SHP77 (cell line): Measurements from ENCODE around the gene ISCA1.
"Not testable (repeated sequence)": the region's sequence is repeated elsewhere in the genome, so short reads cannot be mapped to it uniquely, and the experiment has no call there.

Experiments used
- DNase-seq, 2 experiments: peaks; one replicate each; lab custom pipeline; 2025; lab: John Stamatoyannopoulos, UW

Gene ISCA1

GRCh38 chr9:86282077-86282978, at the start of gene ISCA1:
Gene ISCA1 (minus strand): TSS chr9:86282538. CDS start chr9:86282458, 80 bp downstream.
- peak; percentile 79 to 88 for DNase-seq

GRCh38 chr9:86330186-86330585, 47.8 kb upstream of the ISCA1 start:
- no peak for DNase-seq

GRCh38 chr9:86329649-86330048, 47.3 kb upstream of the ISCA1 start:
- no peak for DNase-seq

- no peak for DNase-seq
These were observed 45.8 kb upstream of the ISCA1 start for GRCh38 chr9:86328156-86328555.

GRCh38 chr9:86326536-86326935, 44.2 kb upstream of the ISCA1 start:
- DNase-seq = no peak

GRCh38 chr9:86324901-86325300, 42.6 kb upstream of the ISCA1 start:
- no peak for DNase-seq

GRCh38 chr9:86324308-86324707, 42.0 kb upstream of the ISCA1 start:
- DNase-seq = no peak

- DNase-seq = no peak
These were observed 40.8 kb upstream of the ISCA1 start for GRCh38 chr9:86322973-86323644.

- no peak for DNase-seq
These were observed 39.0 kb upstream of the ISCA1 start for GRCh38 chr9:86321373-86321772.

- no peak for DNase-seq
These were observed 35.8 kb upstream of the ISCA1 start for GRCh38 chr9:86318187-86318586.

GRCh38 chr9:86315078-86315477, 32.7 kb upstream of the ISCA1 start:
- DNase-seq = no peak

- not testable (repeated sequence) for DNase-seq
These were observed 30.6 kb upstream of the ISCA1 start for GRCh38 chr9:86312959-86313358.

GRCh38 chr9:86308687-86309086, 26.3 kb upstream of the ISCA1 start:
- no peak for DNase-seq

- no peak for DNase-seq
These were observed 21.9 kb upstream of the ISCA1 start for GRCh38 chr9:86304236-86304730.

- no peak for DNase-seq
These were observed 21.1 kb upstream of the ISCA1 start for GRCh38 chr9:86303316-86303975.

GRCh38 chr9:86301686-86302085, 19.3 kb upstream of the ISCA1 start:
- DNase-seq = no peak

GRCh38 chr9:86300701-86301100, 18.4 kb upstream of the ISCA1 start:
- DNase-seq = no peak

GRCh38 chr9:86298873-86299272, 16.5 kb upstream of the ISCA1 start:
- DNase-seq = no peak

GRCh38 chr9:86290341-86290740, 8.0 kb upstream of the ISCA1 start:
- not testable (repeated sequence) for DNase-seq

GRCh38 chr9:86288499-86289198, 6.3 kb upstream of the ISCA1 start:
- no peak for DNase-seq

- no peak for DNase-seq
These were observed 4.7 kb upstream of the ISCA1 start for GRCh38 chr9:86287013-86287412.

GRCh38 chr9:86286278-86286677, 3.9 kb upstream of the ISCA1 start:
- DNase-seq = no peak
